GM12878 (cell line): Measurements from ENCODE around the gene CYB5D1. TPM values are rescaled to one million over a fixed set of nuclear protein-coding genes. Genes with fewer than 3 reads are reported as not detected.

Experiments
- BACH1 ChIP-seq: fragments of 450-650 bp; IDR thresholded peaks from 2 replicates; pipeline ENCODE4 v1.6.1; 2017; ENCODE audit warnings: mild to moderate bottlenecking, borderline replicate concordance
- CHD2 ChIP-seq: IDR thresholded peaks from 2 replicates; pipeline ENCODE4 v1.6.1; 2011; ENCODE audit warnings: low read depth, low read length, improper control_type of control experiment, borderline replicate concordance
- EED ChIP-seq: sonication (generic); IDR thresholded peaks from 2 replicates; pipeline ENCODE4 v1.6.1; 2016; ENCODE audit warnings: antibody characterized with exemption, low read depth
- HDAC6 ChIP-seq: fragments of 200-600 bp; sonication (generic); IDR thresholded peaks from one replicate; pipeline ENCODE4 v1.8.0; 2017; ENCODE audit warnings: antibody characterized with exemption; ENCODE audit not compliant: unreplicated experiment
- IRF4 ChIP-seq: IDR thresholded peaks from 2 replicates; pipeline ENCODE4 v1.6.1; 2011; ENCODE audit warnings: low read depth, low read length
- MXI1 ChIP-seq: fragments of 150-350 bp; IDR thresholded peaks from 2 replicates; pipeline ENCODE4 v1.6.1; 2011; ENCODE audit warnings: low read depth, mild to moderate bottlenecking, inconsistent platforms, low read length, improper control_type of control experiment
- NBN ChIP-seq: fragments of 450-650 bp; IDR thresholded peaks from 2 replicates; pipeline ENCODE4 v1.6.1; 2016
- NRF1 ChIP-seq: conservative IDR thresholded peaks from 2 replicates; pipeline ENCODE4 v1.6.1; 2011; ENCODE audit warnings: mild to moderate bottlenecking, low read depth, low read length, improper control_type of control experiment
- POLR2AphosphoS2 ChIP-seq: IDR thresholded peaks from 2 replicates; pipeline ENCODE4 v1.6.1; 2011; ENCODE audit warnings: low read depth, mild to moderate bottlenecking, low read length, improper control_type of control experiment, moderate library complexity
- REST ChIP-seq: IDR thresholded peaks from 2 replicates; pipeline ENCODE4 v1.6.1; 2012; ENCODE audit warnings: mild to moderate bottlenecking, low read depth, low read length
- SIN3A ChIP-seq: IDR thresholded peaks from 2 replicates; pipeline ENCODE4 v1.6.1; 2012; ENCODE audit warnings: low read depth, low read length, improper control_type of control experiment
- SKIL ChIP-seq: fragments of 450-650 bp; IDR thresholded peaks from 2 replicates; pipeline ENCODE4 v1.6.1; 2017; ENCODE audit warnings: mild to moderate bottlenecking, low read depth, inconsistent platforms; ENCODE audit not compliant: poor library complexity, severe bottlenecking
- TCF3 ChIP-seq: IDR thresholded peaks from 2 replicates; pipeline ENCODE4 v1.6.1; 2012; ENCODE audit warnings: low read depth, mild to moderate bottlenecking, low read length, borderline replicate concordance; ENCODE audit not compliant: insufficient read depth
- ZNF274 ChIP-seq: IDR thresholded peaks from one replicate; pipeline ENCODE4 v1.8.0; 2011; ENCODE audit not compliant: insufficient read length, insufficient read depth
- polyA plus RNA-seq, 11 experiments: library from polyadenylated mRNA; depleted of rRNA in 4 of 11; unstranded in 6 of 11; stranded (reverse) in 5 of 11; fragments of >200 nt; fragmentation: Nextera tagmentation in 4 of 11; fragmentation: Illumina TruSeq in 1 of 11; extraction: Ambion mirVana in 4 of 11; extraction: Trizol in 1 of 11; gene quantifications; 1 replicate in 1 of 11; 2 replicates in 10 of 11; pipeline versions ENCODE4 v1.2.1 to v1.2.3, GENCODE V29; 2011 to 2016; ENCODE audit warnings: inconsistent platforms in 2 of 11, missing spikeins in 2 of 11, low read depth in 1 of 11
- total RNA-seq, 4 experiments: library from RNA; depleted of rRNA in 3 of 4; stranded (reverse); fragments of >200 nt in 3 of 4; fragmentation: Illumina TruSeq in 1 of 4; extraction: Trizol in 1 of 4; gene quantifications; 2 replicates each; pipeline versions ENCODE4 v1.2.1 to v1.2.3, GENCODE V29; 2013 to 2021
- TF ChIP-seq, protein P1 (sequence below): fragments of 450-650 bp; IDR thresholded peaks from 2 replicates; pipeline ENCODE4 v1.6.1; 2017; ENCODE audit warnings: mild to moderate bottlenecking, moderate library complexity
- TF ChIP-seq, protein P2 (sequence below): fragments of 450-650 bp; IDR thresholded peaks from 2 replicates; pipeline ENCODE4 v1.6.1; 2016; ENCODE audit warnings: mild to moderate bottlenecking

The CYB5D1 gene
- total and polyA plus RNA-seq, 10 of the 15 experiments (the other 5 are each of a cell fraction or from before 2014, with no cell fraction given): 1.6 to 8.7 (median 6.4) TPM

DNA sequence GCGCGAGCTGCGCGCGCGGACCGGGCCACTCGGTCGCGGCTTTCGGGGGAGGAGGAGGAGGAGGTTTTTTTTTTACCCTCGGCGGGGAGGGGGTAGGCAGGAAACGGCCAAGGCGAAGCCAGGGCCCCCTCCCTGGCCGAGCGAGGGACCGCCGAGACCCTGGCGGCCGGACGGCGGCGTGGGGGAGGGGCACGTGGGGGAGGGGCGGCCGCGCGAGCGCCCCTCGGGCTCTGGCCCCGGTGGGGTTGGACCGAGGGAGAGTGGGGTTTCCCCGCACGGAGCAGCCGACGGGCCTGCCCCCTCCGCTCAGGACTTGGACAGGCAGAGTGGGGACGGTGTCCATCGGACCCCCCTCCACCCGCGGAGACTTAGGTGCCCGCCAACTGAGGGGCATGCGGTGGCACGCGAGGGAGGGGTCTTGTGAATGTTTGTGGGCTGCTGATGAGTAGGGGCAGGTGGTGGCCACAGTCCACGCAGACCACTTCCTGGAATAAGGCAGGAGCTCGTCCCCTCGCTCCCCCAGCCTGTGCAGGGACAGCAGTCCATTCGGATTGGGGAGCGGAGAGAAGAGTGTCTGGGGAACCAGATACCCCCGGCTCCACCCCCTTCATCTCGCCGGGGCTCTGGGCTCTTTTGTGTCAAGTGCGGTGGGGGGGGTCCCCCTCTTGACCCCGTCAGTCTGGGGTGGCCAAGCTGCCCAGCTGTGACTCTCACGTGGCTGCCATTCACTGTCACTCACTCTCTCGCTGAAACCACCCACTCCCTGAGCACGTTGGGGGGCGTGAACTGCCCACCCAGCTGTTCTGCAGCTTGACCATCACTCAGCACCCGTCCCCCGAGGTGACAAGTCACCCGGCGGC lies 27.8 kb downstream of the CYB5D1 start (continued):
- TF ChIP-seq SKIL (peak; percentile 56), IRF4 (peak; percentile 23; the same call in 1 of the 2 replicates), NRF1 (no peak), MXI1 (peak; percentile 90; the same call in 1 of the 2 replicates), REST (no peak), ZNF274 (no peak), POLR2AphosphoS2 (0 out of 2 replicates have a peak, but pooled peaks have one; percentile 40), NBN (peak; percentile 66; the same call in 1 of the 2 replicates), TCF3 (0 out of 2 replicates have a peak, but pooled peaks have one; percentile 34), HDAC6 (no peak), CHD2 (peak; percentile 63; the same call in 1 of the 2 replicates), EED (no peak), SIN3A (0 out of 2 replicates have a peak, but pooled peaks have one; percentile 15), BACH1 (peak; percentile 6; the same call in 1 of the 2 replicates)
- TF ChIP-seq, protein P1, sequence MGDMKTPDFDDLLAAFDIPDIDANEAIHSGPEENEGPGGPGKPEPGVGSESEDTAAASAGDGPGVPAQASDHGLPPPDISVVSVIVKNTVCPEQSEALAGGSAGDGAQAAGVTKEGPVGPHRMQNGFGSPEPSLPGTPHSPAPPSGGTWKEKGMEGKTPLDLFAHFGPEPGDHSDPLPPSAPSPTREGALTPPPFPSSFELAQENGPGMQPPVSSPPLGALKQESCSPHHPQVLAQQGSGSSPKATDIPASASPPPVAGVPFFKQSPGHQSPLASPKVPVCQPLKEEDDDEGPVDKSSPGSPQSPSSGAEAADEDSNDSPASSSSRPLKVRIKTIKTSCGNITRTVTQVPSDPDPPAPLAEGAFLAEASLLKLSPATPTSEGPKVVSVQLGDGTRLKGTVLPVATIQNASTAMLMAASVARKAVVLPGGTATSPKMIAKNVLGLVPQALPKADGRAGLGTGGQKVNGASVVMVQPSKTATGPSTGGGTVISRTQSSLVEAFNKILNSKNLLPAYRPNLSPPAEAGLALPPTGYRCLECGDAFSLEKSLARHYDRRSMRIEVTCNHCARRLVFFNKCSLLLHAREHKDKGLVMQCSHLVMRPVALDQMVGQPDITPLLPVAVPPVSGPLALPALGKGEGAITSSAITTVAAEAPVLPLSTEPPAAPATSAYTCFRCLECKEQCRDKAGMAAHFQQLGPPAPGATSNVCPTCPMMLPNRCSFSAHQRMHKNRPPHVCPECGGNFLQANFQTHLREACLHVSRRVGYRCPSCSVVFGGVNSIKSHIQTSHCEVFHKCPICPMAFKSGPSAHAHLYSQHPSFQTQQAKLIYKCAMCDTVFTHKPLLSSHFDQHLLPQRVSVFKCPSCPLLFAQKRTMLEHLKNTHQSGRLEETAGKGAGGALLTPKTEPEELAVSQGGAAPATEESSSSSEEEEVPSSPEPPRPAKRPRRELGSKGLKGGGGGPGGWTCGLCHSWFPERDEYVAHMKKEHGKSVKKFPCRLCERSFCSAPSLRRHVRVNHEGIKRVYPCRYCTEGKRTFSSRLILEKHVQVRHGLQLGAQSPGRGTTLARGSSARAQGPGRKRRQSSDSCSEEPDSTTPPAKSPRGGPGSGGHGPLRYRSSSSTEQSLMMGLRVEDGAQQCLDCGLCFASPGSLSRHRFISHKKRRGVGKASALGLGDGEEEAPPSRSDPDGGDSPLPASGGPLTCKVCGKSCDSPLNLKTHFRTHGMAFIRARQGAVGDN: peak; percentile 36; the same call in 1 of the 2 replicates
- TF ChIP-seq, protein P2, sequence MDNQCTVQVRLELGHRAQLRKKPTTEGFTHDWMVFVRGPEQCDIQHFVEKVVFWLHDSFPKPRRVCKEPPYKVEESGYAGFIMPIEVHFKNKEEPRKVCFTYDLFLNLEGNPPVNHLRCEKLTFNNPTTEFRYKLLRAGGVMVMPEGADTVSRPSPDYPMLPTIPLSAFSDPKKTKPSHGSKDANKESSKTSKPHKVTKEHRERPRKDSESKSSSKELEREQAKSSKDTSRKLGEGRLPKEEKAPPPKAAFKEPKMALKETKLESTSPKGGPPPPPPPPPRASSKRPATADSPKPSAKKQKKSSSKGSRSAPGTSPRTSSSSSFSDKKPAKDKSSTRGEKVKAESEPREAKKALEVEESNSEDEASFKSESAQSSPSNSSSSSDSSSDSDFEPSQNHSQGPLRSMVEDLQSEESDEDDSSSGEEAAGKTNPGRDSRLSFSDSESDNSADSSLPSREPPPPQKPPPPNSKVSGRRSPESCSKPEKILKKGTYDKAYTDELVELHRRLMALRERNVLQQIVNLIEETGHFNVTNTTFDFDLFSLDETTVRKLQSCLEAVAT: peak; percentile 63
